LNCaP clone FGC (cell line): ENCODE measurements around the gene IWS1.

Experiments used
- DNase-seq: peaks from one replicate; pipeline ENCODE4 v3.0.0-alpha.2; 2011; ENCODE audit warnings: low read depth
- H3K4me3 ChIP-seq: 2 replicates; pipeline ENCODE4 v1.5.1; 2011; ENCODE audit warnings: mild to moderate bottlenecking, low read depth, low read length, control low read depth
- CTCF ChIP-seq: IDR thresholded peaks from 2 replicates; pipeline ENCODE4 v1.5.1; 2012; ENCODE audit warnings: mild to moderate bottlenecking; ENCODE audit not compliant: control insufficient read depth, insufficient read depth; ENCODE audit errors: extremely low read depth

Gene IWS1

GRCh38 chr2:127451981-127452380 is 74.3 kb downstream of the IWS1 start:
- no peak overlapping the region for H3K4me3 ChIP-seq
- no peak for DNase-seq
- no peak for TF ChIP-seq CTCF

GRCh38 chr2:127449898-127450297 is 76.4 kb downstream of the IWS1 start:
- TF ChIP-seq CTCF, result no peak
- no peak overlapping the region for H3K4me3 ChIP-seq
- DNase-seq, result no peak

GRCh38 chr2:127449414-127449813 is 76.9 kb downstream of the IWS1 start:
- DNase-seq, result no peak
- TF ChIP-seq CTCF, result no peak
- H3K4me3 ChIP-seq, result no peak overlapping the region

GRCh38 chr2:127448526-127448925 is 77.8 kb downstream of the IWS1 start:
- DNase-seq, result no peak
- no peak for TF ChIP-seq CTCF
- H3K4me3 ChIP-seq, result no peak overlapping the region

- H3K4me3 ChIP-seq, result no peak overlapping the region
- DNase-seq, result no peak
- TF ChIP-seq CTCF, result no peak
These were observed 86.9 kb downstream of the IWS1 start for GRCh38 chr2:127439343-127439742.

- TF ChIP-seq CTCF, result no peak
- no peak overlapping the region for H3K4me3 ChIP-seq
- DNase-seq, result no peak
These were observed 88.2 kb downstream of the IWS1 start for GRCh38 chr2:127437781-127438726.
